PFSK-1 (cell line): ENCODE results near the gene ARHGEF11.

ENCODE experiments used
- FOXP2 ChIP-seq: optimal IDR thresholded peaks from 2 replicates; pipeline ENCODE3; 2011; ENCODE audit warnings: borderline replicate concordance, control low read depth, inconsistent platforms; ENCODE audit not compliant: insufficient read depth; ENCODE audit errors: extremely low read length, extremely low read depth
- POLR2AphosphoS5 ChIP-seq: IDR thresholded peaks from 2 replicates; pipeline ENCODE4 v1.6.1; 2012; ENCODE audit warnings: low read depth, mild to moderate bottlenecking, control low read depth, low read length, moderate library complexity
- SIN3A ChIP-seq: IDR thresholded peaks from 2 replicates; pipeline ENCODE4 v1.6.1; 2012; ENCODE audit warnings: mild to moderate bottlenecking, low read length, moderate library complexity, borderline replicate concordance; ENCODE audit not compliant: insufficient read depth
- TAF1 ChIP-seq: IDR thresholded peaks from 2 replicates; pipeline ENCODE4 v1.6.1; 2012; ENCODE audit warnings: low read length, control low read depth, borderline replicate concordance; ENCODE audit not compliant: insufficient read depth
- TF ChIP-seq, protein P1 (sequence below), 2 experiments: IDR thresholded peaks; 2 replicates each; pipeline versions ENCODE4 v1.6.1 to v1.8.0; 2011 to 2012; ENCODE audit warnings: low read depth in 2 of 2, low read length in 2 of 2, control low read depth in 1 of 2, inconsistent platforms in 1 of 2, mild to moderate bottlenecking in 1 of 2, moderate library complexity in 1 of 2; ENCODE audit not compliant: insufficient read depth in 1 of 2

ARHGEF11 gene

DNA sequence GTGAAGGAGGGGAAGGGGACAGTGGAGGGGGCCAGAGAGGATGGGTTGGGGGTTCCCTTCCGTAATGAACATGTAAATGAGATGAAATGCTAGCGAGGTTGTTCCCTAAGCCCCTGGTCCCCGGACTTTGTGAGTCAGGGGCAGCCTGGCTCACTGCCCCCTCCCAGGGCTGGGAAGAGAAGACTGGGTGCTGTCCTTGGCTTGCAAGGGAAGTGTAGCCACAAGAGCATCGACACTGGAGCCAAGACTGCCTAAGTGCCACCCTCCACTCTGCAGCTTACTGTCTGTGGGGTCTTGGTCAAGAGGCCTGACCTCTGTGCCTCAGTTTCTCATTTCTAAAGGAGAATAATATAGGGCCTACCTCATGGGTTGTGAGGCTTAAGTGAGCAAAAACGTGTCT is 151.5 kb downstream of the ARHGEF11 start:
- no peak for TF ChIP-seq POLR2AphosphoS5
- TF ChIP-seq, protein P1, sequence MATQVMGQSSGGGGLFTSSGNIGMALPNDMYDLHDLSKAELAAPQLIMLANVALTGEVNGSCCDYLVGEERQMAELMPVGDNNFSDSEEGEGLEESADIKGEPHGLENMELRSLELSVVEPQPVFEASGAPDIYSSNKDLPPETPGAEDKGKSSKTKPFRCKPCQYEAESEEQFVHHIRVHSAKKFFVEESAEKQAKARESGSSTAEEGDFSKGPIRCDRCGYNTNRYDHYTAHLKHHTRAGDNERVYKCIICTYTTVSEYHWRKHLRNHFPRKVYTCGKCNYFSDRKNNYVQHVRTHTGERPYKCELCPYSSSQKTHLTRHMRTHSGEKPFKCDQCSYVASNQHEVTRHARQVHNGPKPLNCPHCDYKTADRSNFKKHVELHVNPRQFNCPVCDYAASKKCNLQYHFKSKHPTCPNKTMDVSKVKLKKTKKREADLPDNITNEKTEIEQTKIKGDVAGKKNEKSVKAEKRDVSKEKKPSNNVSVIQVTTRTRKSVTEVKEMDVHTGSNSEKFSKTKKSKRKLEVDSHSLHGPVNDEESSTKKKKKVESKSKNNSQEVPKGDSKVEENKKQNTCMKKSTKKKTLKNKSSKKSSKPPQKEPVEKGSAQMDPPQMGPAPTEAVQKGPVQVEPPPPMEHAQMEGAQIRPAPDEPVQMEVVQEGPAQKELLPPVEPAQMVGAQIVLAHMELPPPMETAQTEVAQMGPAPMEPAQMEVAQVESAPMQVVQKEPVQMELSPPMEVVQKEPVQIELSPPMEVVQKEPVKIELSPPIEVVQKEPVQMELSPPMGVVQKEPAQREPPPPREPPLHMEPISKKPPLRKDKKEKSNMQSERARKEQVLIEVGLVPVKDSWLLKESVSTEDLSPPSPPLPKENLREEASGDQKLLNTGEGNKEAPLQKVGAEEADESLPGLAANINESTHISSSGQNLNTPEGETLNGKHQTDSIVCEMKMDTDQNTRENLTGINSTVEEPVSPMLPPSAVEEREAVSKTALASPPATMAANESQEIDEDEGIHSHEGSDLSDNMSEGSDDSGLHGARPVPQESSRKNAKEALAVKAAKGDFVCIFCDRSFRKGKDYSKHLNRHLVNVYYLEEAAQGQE (IDR thresholded peaks at IDR 0.05; ENCODE audit: insufficient read depth in 1 of 2, low read depth in 2 of 2, low read length in 2 of 2): 0 out of 4 replicates have a peak, but pooled peaks of 1 of the 2 experiments have one; percentile 5

DNA sequence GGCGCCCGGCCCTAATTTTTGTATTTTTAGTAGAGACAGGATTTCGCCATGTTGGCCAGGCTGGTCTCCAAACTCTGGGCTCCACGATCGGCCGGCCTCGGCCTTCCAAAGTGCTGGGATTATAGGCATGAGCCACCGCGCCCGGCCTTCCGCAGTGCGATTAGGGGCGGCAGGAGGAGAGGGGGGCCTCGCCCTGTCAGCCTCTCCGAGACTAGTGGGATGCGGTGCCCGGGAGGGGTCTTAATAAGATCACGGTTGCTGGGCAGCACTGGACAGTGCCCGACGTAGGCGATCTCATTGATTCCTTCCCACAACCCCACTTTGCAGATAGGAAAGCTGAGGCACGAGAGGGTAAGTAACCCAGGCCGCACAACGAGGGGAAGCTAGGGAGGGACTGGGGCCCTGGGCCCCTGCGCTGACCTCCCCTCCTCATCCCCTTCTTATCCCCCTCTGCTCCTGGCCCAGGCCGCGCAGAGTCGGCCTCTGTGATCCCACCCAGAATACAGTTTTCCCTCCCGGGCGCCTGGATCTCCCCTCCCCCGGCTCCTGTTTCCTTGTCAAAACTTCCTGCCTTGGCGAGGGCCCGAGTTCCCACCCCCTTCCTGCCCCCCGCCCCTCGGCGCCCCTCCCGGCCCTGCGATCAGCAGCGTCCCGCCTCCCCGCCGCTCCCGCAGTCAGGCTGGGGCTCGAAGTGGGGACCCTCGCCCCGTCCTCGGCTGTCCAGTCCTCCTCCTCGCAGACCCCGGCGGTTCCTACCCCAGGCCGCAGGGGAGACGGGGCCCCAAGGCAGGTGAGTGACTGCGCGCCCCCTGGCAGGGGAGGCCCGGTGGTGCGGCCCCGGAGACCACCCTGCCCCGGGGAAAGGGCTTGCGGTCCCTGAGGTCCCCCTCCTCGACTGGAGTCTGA is 152.2 kb downstream of the ARHGEF11 start, which contains the start of gene PEAR1:
PEAR1 (plus strand) TSS at position 671 of the 906 bp plus-strand sequence. CDS start 10,209 bp downstream, outside the sequence.
- TF ChIP-seq, protein P1 (IDR thresholded peaks at IDR 0.05; ENCODE audit: insufficient read depth in 1 of 2, low read depth in 2 of 2, low read length in 2 of 2): 0 out of 4 replicates have a peak, but pooled peaks have one; percentile 21 to 60
- TF ChIP-seq POLR2AphosphoS5 (no peak), SIN3A (0 out of 2 replicates have a peak, but pooled peaks have one; percentile 49)

DNA sequence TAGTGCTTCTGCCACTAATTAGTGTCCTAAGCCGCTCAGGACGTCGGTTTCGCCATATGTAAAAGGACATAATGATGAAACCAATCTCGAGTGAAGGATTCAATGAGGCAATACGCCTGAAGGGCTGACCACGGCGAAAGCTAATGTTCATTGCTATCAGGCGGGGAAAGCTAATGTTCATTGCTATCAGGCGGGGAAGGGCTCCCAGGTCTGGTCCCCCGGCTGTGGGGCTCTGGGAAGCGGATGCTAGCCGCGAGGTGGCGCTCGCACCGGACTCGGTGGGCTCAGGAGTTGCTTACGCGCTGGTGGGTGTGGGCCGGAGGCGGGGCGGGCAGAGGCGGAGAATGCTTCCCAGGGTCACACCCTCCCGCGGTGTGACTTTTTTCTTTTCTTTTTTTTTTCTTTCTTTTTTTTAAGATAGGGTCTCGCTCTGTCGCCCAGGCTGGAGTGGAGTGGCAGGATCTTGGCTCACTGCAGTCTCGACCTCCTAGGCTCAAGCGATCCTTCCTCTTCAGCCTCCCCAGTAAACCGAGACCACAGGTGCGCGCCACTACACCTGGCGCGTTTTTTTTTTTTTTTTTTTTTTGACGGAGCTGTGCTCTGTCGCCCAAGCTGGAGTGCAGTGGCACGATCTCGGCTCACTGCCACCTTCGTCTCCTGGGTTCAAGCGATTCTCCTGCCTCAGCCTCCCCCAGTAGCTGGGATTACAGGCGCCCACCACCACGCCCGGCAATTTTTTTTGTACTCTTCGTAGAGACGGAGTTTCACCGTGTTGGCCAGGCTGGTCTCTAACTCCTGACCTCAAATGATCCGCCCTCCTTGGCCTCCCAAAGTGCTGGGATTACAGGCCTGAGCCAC is 153.1 kb downstream of the ARHGEF11 start:
- TF ChIP-seq TAF1 (no peak), POLR2AphosphoS5 (no peak), SIN3A (peak; percentile 70; the same call in 1 of the 2 replicates), FOXP2 (peak; percentile 94)
- TF ChIP-seq, protein P1 (IDR thresholded peaks at IDR 0.05; ENCODE audit: insufficient read depth in 1 of 2, low read depth in 2 of 2, low read length in 2 of 2): 0 out of 4 replicates have a peak, but pooled peaks of 1 of the 2 experiments have one; percentile 15

DNA sequence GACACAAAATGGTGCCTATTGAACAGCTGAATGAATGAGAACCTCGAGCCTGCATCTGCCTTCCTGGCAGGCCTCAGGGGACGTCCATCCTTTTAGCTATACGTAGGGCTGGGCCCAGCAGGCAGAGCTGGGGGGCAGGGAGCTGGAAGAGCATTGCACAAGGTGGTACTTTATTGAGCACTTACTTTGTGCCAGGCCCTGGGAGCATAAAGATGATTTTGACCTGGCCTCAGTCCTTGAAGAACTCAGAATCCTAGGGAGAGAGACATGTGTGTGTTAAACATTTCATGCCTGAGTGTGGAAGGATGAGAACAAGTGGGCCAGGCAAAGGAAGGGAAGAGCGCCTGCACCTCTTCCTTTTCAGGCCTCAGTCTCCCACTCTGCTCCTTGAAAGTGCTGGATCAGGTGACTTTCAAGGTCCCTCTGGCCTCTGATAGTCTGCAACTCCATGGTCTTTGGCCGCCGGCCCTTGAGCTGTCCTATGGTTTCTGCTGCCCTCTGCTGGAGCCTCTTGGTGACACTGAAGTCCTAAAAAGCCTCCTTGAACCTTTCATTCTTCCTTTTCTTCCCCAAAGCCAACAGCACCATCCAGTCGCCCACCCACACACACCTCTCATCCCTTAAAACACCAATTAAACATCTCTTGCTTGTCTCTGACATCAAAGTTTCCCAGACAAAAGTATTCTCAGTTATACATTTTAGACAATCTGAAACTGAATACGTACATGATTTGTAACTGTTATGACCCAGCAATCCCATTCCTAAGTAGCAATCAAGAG is 155.6 kb downstream of the ARHGEF11 start:
- TF ChIP-seq POLR2AphosphoS5 (no peak), SIN3A (no peak), FOXP2 (no peak), TAF1 (no peak)
- TF ChIP-seq, protein P1 (IDR thresholded peaks at IDR 0.05; ENCODE audit: insufficient read depth in 1 of 2, low read depth in 2 of 2, low read length in 2 of 2): no peak
